H9 (cell line): ENCODE measurements around the gene CD46. TPM values are rescaled to one million over a fixed set of nuclear protein-coding genes. Genes with fewer than 3 reads are reported as not detected.
A peak's percentile ranks its signal among the peaks of the same experiment; 100 is the strongest.

Experiments
- DNase-seq: peaks from one replicate; pipeline ENCODE4 v3.0.0-alpha.2; 2017
- H2AFZ ChIP-seq: one replicate; pipeline ENCODE4 v1.6.1; 2013; ENCODE audit warnings: mild to moderate bottlenecking, low read length, control low read depth, moderate library complexity
- H2AK5ac ChIP-seq: 2 replicates; pipeline ENCODE4 v1.6.1; 2013; ENCODE audit warnings: low read length, control low read depth, mixed read lengths; ENCODE audit not compliant: insufficient read length
- H2BK120ac ChIP-seq: one replicate; pipeline ENCODE4 v1.6.1; 2013; ENCODE audit warnings: low read depth, mild to moderate bottlenecking, low read length, control low read depth, inconsistent platforms; ENCODE audit not compliant: poor library complexity, severe bottlenecking
- H2BK12ac ChIP-seq: 2 replicates; pipeline ENCODE4 v1.6.1; 2013; ENCODE audit warnings: low read length, control low read depth, mixed read lengths, low read depth; ENCODE audit not compliant: insufficient read length
- H2BK15ac ChIP-seq: 2 replicates; pipeline ENCODE4 v1.6.1; 2013; ENCODE audit warnings: low read depth, low read length, control low read depth
- H2BK20ac ChIP-seq: one replicate; pipeline ENCODE4 v1.6.1; 2013; ENCODE audit warnings: low read depth, mild to moderate bottlenecking, low read length, control low read depth, inconsistent platforms; ENCODE audit not compliant: poor library complexity, severe bottlenecking
- H2BK5ac ChIP-seq: 2 replicates; pipeline ENCODE4 v1.6.1; 2013; ENCODE audit warnings: low read length, control low read depth, mixed read lengths; ENCODE audit not compliant: insufficient read length
- H3K14ac ChIP-seq: 2 replicates; pipeline ENCODE4 v1.6.1; 2013; ENCODE audit warnings: low read length, control low read depth; ENCODE audit not compliant: insufficient read depth
- H3K18ac ChIP-seq: 2 replicates; pipeline ENCODE4 v1.6.1; 2013; ENCODE audit warnings: low read depth, mild to moderate bottlenecking, mixed read lengths, low read length, control low read depth; ENCODE audit not compliant: insufficient read length
- H3K23ac ChIP-seq: 2 replicates; pipeline ENCODE4 v1.6.1; 2013; ENCODE audit warnings: low read length, control low read depth, mixed read lengths, low read depth; ENCODE audit not compliant: insufficient read length
- H3K23me2 ChIP-seq: 2 replicates; pipeline ENCODE4 v1.6.1; 2013; ENCODE audit warnings: low read depth, mild to moderate bottlenecking, mixed read lengths, low read length, control low read depth; ENCODE audit not compliant: insufficient read length, poor library complexity, severe bottlenecking
- H3K27ac ChIP-seq: 2 replicates; pipeline ENCODE4 v1.5.1; 2013; ENCODE audit warnings: low read length, control low read depth, mixed read lengths, low read depth; ENCODE audit not compliant: insufficient read length
- H3K27me3 ChIP-seq: 2 replicates; pipeline ENCODE4 v1.6.1; 2013; ENCODE audit warnings: low read length, control low read depth, inconsistent platforms; ENCODE audit not compliant: insufficient read depth
- H3K4ac ChIP-seq: 2 replicates; pipeline ENCODE4 v1.6.1; 2013; ENCODE audit warnings: low read depth, mild to moderate bottlenecking, control low read depth, inconsistent platforms, low read length, moderate library complexity
- H3K4me1 ChIP-seq: 2 replicates; pipeline ENCODE4 v1.6.1; 2013; ENCODE audit warnings: low read length, control low read depth, inconsistent platforms; ENCODE audit not compliant: insufficient read depth
- H3K4me2 ChIP-seq: 2 replicates; pipeline ENCODE4 v1.6.1; 2013; ENCODE audit warnings: low read length, control low read depth, mixed read lengths; ENCODE audit not compliant: insufficient read length, insufficient read depth
- H3K56ac ChIP-seq: 2 replicates; pipeline ENCODE4 v1.6.1; 2013; ENCODE audit warnings: low read depth, mild to moderate bottlenecking, mixed read lengths, low read length, control low read depth; ENCODE audit not compliant: insufficient read length
- H3K79me1 ChIP-seq: 2 replicates; pipeline ENCODE4 v1.6.1; 2013; ENCODE audit warnings: low read depth, mild to moderate bottlenecking, moderate library complexity, low read length, control low read depth, inconsistent platforms; ENCODE audit not compliant: insufficient read depth, poor library complexity, severe bottlenecking
- H3K79me2 ChIP-seq: 2 replicates; pipeline ENCODE4 v1.6.1; 2013; ENCODE audit warnings: low read length, control low read depth, inconsistent platforms; ENCODE audit not compliant: insufficient read depth
- H3K9ac ChIP-seq: 2 replicates; pipeline ENCODE4 v1.6.1; 2013; ENCODE audit warnings: low read length, control low read depth, mixed read lengths; ENCODE audit not compliant: insufficient read length; ENCODE audit errors: extremely low read depth
- H3K9me3 ChIP-seq: one replicate; pipeline ENCODE4 v1.6.1; 2013; ENCODE audit warnings: low read depth, low read length, inconsistent platforms; ENCODE audit not compliant: control insufficient read depth
- H3T11ph ChIP-seq: one replicate; pipeline ENCODE4 v1.6.1; 2013; ENCODE audit warnings: mild to moderate bottlenecking, low read length, control low read depth, inconsistent platforms
- H4K20me1 ChIP-seq: one replicate; pipeline ENCODE4 v1.6.1; 2013; ENCODE audit not compliant: control insufficient read depth, insufficient read length, insufficient read depth
- H4K5ac ChIP-seq: 2 replicates; pipeline ENCODE4 v1.6.1; 2013; ENCODE audit warnings: low read depth, mild to moderate bottlenecking, mixed read lengths, low read length, control low read depth; ENCODE audit not compliant: insufficient read length
- H4K8ac ChIP-seq: replicated peaks from 2 replicates; pipeline ENCODE4 v1.6.1; 2013; ENCODE audit warnings: low read length, control low read depth, mixed read lengths, low read depth; ENCODE audit not compliant: insufficient read length
- H4K91ac ChIP-seq: 2 replicates; pipeline ENCODE4 v1.6.1; 2013; ENCODE audit warnings: low read depth, mild to moderate bottlenecking, moderate library complexity, mixed read lengths, low read length, control low read depth; ENCODE audit not compliant: insufficient read length
- H3K27ac Mint-ChIP-seq, 3 experiments: 2 replicates in 2 of 3; 3 replicates in 1 of 3; pipeline ENCODE4 v1.8.0; 2020 to 2021; ENCODE audit warnings: mixed read lengths in 3 of 3, mild to moderate bottlenecking in 1 of 3, moderate library complexity in 1 of 3
- H3K27me3 Mint-ChIP-seq: 2 replicates; pipeline ENCODE4 v1.8.0; 2021; ENCODE audit warnings: low read depth, mild to moderate bottlenecking, moderate library complexity, mixed read lengths
- H3K36me3 Mint-ChIP-seq, 3 experiments: 2 replicates in 2 of 3; 3 replicates in 1 of 3; pipeline ENCODE4 v1.8.0; 2020 to 2021; ENCODE audit warnings: low read depth in 3 of 3, mixed read lengths in 3 of 3; ENCODE audit not compliant: insufficient read depth in 1 of 3
- H3K4me1 Mint-ChIP-seq, 2 experiments: 2 replicates each; pipeline ENCODE4 v1.8.0; 2020; ENCODE audit warnings: mixed read lengths in 2 of 2
- H3K4me3 Mint-ChIP-seq, 2 experiments: 2 replicates in 1 of 2; 3 replicates in 1 of 2; pipeline ENCODE4 v1.8.0; 2020 to 2021; ENCODE audit warnings: mild to moderate bottlenecking in 2 of 2, mixed read lengths in 2 of 2, moderate library complexity in 1 of 2
- H3K9me3 Mint-ChIP-seq, 2 experiments: 2 replicates in 1 of 2; 3 replicates in 1 of 2; pipeline ENCODE4 v1.8.0; 2020; ENCODE audit warnings: mild to moderate bottlenecking in 2 of 2, mixed read lengths in 2 of 2, moderate library complexity in 1 of 2
- WGBS: extraction: QIAGEN DNeasy Blood & Tissue Kit; methylation state at CpG from one replicate; pipeline ENCODE4 v1.1.7; 2013; ENCODE audit warnings: missing lambda C conversion rate, low lambda C conversion rate, mixed read lengths; ENCODE audit not compliant: insufficient read length; ENCODE audit errors: extremely low coverage; 5-methylcytosine and 5-hydroxymethylcytosine counted together
- total RNA-seq: library from RNA; stranded (reverse); gene quantifications from 2 replicates; pipeline ENCODE4 v1.2.1, GENCODE V29; 2021
- TF ChIP-seq, protein P1 (sequence below): fragments of 200-600 bp; sonication (generic); conservative IDR thresholded peaks from 3 replicates; pipeline ENCODE4 v1.8.0; 2021; ENCODE audit warnings: antibody characterized with exemption, mild to moderate bottlenecking

CD46 gene
- total RNA-seq, 1 experiment from 2014 or later, result 89.2 TPM

- no peaks in the 10 kb centered on the region for H3K79me2 ChIP-seq
- H3K14ac ChIP-seq, result no peak overlapping the region
- no peak overlapping the region for H3K18ac ChIP-seq
Measured at GRCh38 chr1:207828046-207828445, 76.2 kb downstream of the CD46 start.

More at GRCh38 chr1:207828046-207828445, 76.2 kb downstream of the CD46 start:
- Histone ChIP-seq H3K27ac (no peak overlapping the region), H3K23ac (no peak overlapping the region), H2BK12ac (no peak overlapping the region), H4K8ac (no peak overlapping the region), H2BK20ac (no peak overlapping the region), H3K9ac (peak overlapping the region; percentile 13), H2AFZ (no peak overlapping the region), H2BK5ac (no peak overlapping the region), H2BK15ac (no peak overlapping the region), H3K27me3 (no peaks in the 10 kb centered on the region; the same call in 1 of the 2 replicates), H2AK5ac (no peak overlapping the region), H4K20me1 (no peaks in the 10 kb centered on the region), H4K5ac (no peak overlapping the region), H3K23me2 (no peaks in the 10 kb centered on the region), H3T11ph (no peak overlapping the region), H3K4ac (no peak overlapping the region), H3K4me1 (no peaks in the 10 kb centered on the region), H3K56ac (no peak overlapping the region), H4K91ac (no peak overlapping the region), H3K4me2 (no peak overlapping the region), H2BK120ac (no peak overlapping the region), H3K79me1 (no peaks in the 10 kb centered on the region), H3K9me3 (no peaks in the 10 kb centered on the region)
- TF ChIP-seq, protein P1, sequence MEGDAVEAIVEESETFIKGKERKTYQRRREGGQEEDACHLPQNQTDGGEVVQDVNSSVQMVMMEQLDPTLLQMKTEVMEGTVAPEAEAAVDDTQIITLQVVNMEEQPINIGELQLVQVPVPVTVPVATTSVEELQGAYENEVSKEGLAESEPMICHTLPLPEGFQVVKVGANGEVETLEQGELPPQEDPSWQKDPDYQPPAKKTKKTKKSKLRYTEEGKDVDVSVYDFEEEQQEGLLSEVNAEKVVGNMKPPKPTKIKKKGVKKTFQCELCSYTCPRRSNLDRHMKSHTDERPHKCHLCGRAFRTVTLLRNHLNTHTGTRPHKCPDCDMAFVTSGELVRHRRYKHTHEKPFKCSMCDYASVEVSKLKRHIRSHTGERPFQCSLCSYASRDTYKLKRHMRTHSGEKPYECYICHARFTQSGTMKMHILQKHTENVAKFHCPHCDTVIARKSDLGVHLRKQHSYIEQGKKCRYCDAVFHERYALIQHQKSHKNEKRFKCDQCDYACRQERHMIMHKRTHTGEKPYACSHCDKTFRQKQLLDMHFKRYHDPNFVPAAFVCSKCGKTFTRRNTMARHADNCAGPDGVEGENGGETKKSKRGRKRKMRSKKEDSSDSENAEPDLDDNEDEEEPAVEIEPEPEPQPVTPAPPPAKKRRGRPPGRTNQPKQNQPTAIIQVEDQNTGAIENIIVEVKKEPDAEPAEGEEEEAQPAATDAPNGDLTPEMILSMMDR, result no peak
- no CpG with 5 or more reads among the region's 5 CpGs for WGBS
- H3K36me3 Mint-ChIP-seq, result no peaks in the 10 kb centered on the region
- H3K9me3 Mint-ChIP-seq, result no peaks in the 10 kb centered on the region
- H3K27me3 Mint-ChIP-seq, result no peaks in the 10 kb centered on the region
- H3K27ac Mint-ChIP-seq, result no peak overlapping the region; a peak in 1 of 7 replicates
- H3K4me1 Mint-ChIP-seq, result peaks cover 9 to 13% of the 10 kb centered on the region in 2 experiments
- no peak for DNase-seq
- H3K4me3 Mint-ChIP-seq, result no peak overlapping the region
